GM12891 (cell line): ENCODE data around the gene CTRB1.

Experiments used
- POLR2A ChIP-seq: IDR thresholded peaks from 2 replicates; pipeline ENCODE4 v1.6.1; 2011; ENCODE audit warnings: low read depth, low read length, control low read depth
- POLR2AphosphoS5 ChIP-seq: IDR thresholded peaks from 2 replicates; pipeline ENCODE4 v1.6.1; 2011; ENCODE audit warnings: low read depth, low read length, control low read depth
- TAF1 ChIP-seq: IDR thresholded peaks from 2 replicates; pipeline ENCODE4 v1.6.1; 2011; ENCODE audit warnings: low read depth, low read length, control low read depth

GRCh38 chr16:75226550-75227360 lies 8.0 kb downstream of the CTRB1 start:
- TF ChIP-seq POLR2A = no peak
- no peak for TF ChIP-seq POLR2AphosphoS5
- no peak for TF ChIP-seq TAF1
